ENCODE results near the gene COL4A2.

GRCh38 chr13:110445183-110445582 lies 138.1 kb downstream of the COL4A2 start:
- TF ChIP-seq TARDBP (IDR thresholded peaks at IDR 0.05) (no peak), NFRKB (IDR thresholded peaks at IDR 0.05) (no peak), FOXM1 (IDR thresholded peaks at IDR 0.05; ENCODE audit: borderline replicate concordance) (no peak)
